Smooth muscle cell (in vitro differentiated cells): ENCODE data around the gene ARHGAP32. TPM values are rescaled to one million over a fixed set of nuclear protein-coding genes. Genes with fewer than 3 reads are reported as not detected.

Experiments used
- DNase-seq: peaks from one replicate; lab custom pipeline; 2025; ENCODE audit not compliant: unreplicated experiment; lab: John Stamatoyannopoulos, UW
- H2AFZ ChIP-seq: fragments of 200-600 bp; sonication (generic); 2 replicates; pipeline ENCODE4 v1.6.0; 2016; ENCODE audit warnings: antibody characterized with exemption, low read depth, mild to moderate bottlenecking
- H3F3A ChIP-seq: fragments of 200-600 bp; sonication (generic); 2 replicates; pipeline ENCODE4 v1.6.0; 2017; ENCODE audit warnings: antibody characterized with exemption, low read depth
- H3K27ac ChIP-seq: fragments of 200-600 bp; sonication (generic); 2 replicates; pipeline ENCODE4 v1.5.1; 2016; ENCODE audit warnings: low read depth, mild to moderate bottlenecking
- H3K27me3 ChIP-seq: fragments of 200-600 bp; sonication (generic); 2 replicates; pipeline ENCODE4 v1.6.1; 2016; ENCODE audit warnings: low read depth, mild to moderate bottlenecking
- H3K36me3 ChIP-seq: fragments of 200-600 bp; sonication (generic); 2 replicates; pipeline ENCODE4 v1.5.1; 2016; ENCODE audit warnings: low read depth
- H3K4me1 ChIP-seq: fragments of 200-600 bp; sonication (generic); 2 replicates; pipeline ENCODE4 v1.5.1; 2016; ENCODE audit warnings: low read depth
- H3K4me2 ChIP-seq: fragments of 200-600 bp; sonication (generic); 2 replicates; pipeline ENCODE4 v1.6.0; 2016; ENCODE audit warnings: mild to moderate bottlenecking
- H3K4me3 ChIP-seq: fragments of 200-600 bp; sonication (generic); 2 replicates; pipeline ENCODE4 v1.5.1; 2016; ENCODE audit warnings: mild to moderate bottlenecking
- H3K79me2 ChIP-seq: fragments of 200-600 bp; sonication (generic); 2 replicates; pipeline ENCODE4 v1.6.0; 2016; ENCODE audit warnings: low read depth, mild to moderate bottlenecking
- H3K9ac ChIP-seq: fragments of 200-600 bp; sonication (generic); 2 replicates; pipeline ENCODE4 v1.6.0; 2016; ENCODE audit warnings: low read depth
- H3K9me3 ChIP-seq: fragments of 200-600 bp; sonication (generic); replicated peaks from 2 replicates; pipeline ENCODE4 v1.5.1; 2016; ENCODE audit warnings: low read depth
- H4K20me1 ChIP-seq: fragments of 200-600 bp; sonication (generic); 2 replicates; pipeline ENCODE4 v1.6.0; 2016; ENCODE audit warnings: low read depth
- WGBS: methylation state at CpG from one replicate; pipeline ENCODE4 v1.1.7; 2016; ENCODE audit warnings: low lambda C conversion rate; 5-methylcytosine and 5-hydroxymethylcytosine counted together
- polyA plus RNA-seq: library from polyadenylated mRNA; unstranded; fragments of >200 nt; fragmentation: Nextera tagmentation; extraction: Ambion mirVana; gene quantifications from 2 replicates; pipeline ENCODE4 v1.2.1, GENCODE V29; 2016
- total RNA-seq: library from RNA; depleted of rRNA; stranded (reverse); fragments of >200 nt; gene quantifications from 2 replicates; pipeline ENCODE4 v1.2.3, GENCODE V29; 2014
- TF ChIP-seq, protein P1 (sequence below): fragments of 200-600 bp; sonication (generic); IDR thresholded peaks from 2 replicates; pipeline ENCODE4 v1.5.1; 2017; ENCODE audit warnings: borderline replicate concordance, mild to moderate bottlenecking, antibody characterized with exemption; ENCODE audit not compliant: insufficient read depth, poor library complexity, severe bottlenecking

Gene ARHGAP32
- total and polyA plus RNA-seq, 2 experiments from 2014 or later = 8.8 to 17.8 TPM

DNA sequence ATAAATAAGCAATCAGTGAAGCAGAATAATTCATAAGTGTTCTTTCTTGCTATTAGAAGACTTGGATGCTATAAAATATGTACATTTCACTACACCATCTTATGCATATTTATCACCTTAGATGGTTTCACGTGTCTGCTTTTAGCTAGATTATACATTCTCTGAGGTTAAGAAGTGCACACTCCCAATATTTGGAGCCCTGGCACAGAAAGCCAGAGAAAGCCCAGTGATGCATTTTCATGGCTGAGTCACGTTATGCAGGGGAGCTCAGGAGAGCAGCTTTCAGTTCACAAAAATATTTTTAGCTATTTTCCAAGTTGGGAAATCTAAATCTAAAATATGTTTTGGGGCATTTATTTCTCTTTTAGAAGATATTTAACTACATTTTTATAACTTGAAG, 244.4 kb downstream of the ARHGAP32 start:
- peaks cover 6% of the 10 kb centered on the region for H3K27me3 ChIP-seq
- no peak overlapping the region for H3K9ac ChIP-seq
- no peak overlapping the region for H3K4me3 ChIP-seq
- H3K79me2 ChIP-seq = no peaks in the 10 kb centered on the region
- TF ChIP-seq, protein P1, sequence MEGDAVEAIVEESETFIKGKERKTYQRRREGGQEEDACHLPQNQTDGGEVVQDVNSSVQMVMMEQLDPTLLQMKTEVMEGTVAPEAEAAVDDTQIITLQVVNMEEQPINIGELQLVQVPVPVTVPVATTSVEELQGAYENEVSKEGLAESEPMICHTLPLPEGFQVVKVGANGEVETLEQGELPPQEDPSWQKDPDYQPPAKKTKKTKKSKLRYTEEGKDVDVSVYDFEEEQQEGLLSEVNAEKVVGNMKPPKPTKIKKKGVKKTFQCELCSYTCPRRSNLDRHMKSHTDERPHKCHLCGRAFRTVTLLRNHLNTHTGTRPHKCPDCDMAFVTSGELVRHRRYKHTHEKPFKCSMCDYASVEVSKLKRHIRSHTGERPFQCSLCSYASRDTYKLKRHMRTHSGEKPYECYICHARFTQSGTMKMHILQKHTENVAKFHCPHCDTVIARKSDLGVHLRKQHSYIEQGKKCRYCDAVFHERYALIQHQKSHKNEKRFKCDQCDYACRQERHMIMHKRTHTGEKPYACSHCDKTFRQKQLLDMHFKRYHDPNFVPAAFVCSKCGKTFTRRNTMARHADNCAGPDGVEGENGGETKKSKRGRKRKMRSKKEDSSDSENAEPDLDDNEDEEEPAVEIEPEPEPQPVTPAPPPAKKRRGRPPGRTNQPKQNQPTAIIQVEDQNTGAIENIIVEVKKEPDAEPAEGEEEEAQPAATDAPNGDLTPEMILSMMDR = no peak
- no peak overlapping the region for H2AFZ ChIP-seq
- H3K4me2 ChIP-seq = no peak overlapping the region
- no peak overlapping the region for H3K27ac ChIP-seq
- H3K4me1 ChIP-seq = no peaks in the 10 kb centered on the region
- WGBS = 91% methylated on average over 2 of the region's 2 CpGs
- no peaks in the 10 kb centered on the region for H3K9me3 ChIP-seq
- H3F3A ChIP-seq = no peaks in the 10 kb centered on the region
- DNase-seq = no peak
- H3K36me3 ChIP-seq = no peaks in the 10 kb centered on the region
- no peaks in the 10 kb centered on the region for H4K20me1 ChIP-seq

DNA sequence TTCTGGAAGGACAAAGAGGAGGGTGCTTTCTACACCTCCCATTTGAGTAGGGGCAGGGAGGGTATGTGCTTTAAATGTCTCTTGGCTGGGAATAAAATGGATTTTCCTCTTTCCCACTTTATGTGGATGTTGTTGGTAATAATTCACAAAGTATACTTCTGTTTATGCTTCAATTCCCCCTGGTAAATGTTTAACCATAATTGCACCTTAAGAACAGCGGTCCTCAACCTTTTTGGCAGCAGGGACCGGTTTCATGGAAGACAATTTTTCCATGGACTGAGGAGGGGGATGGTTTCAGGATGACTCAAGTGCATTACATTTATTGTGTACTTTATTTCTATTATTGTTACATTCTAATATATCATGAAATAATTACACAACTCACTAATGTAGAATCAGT, 245.5 kb downstream of the ARHGAP32 start:
- H3K9ac ChIP-seq = no peak overlapping the region
- no peak for DNase-seq
- H2AFZ ChIP-seq = no peak overlapping the region
- H3F3A ChIP-seq = no peaks in the 10 kb centered on the region
- no peaks in the 10 kb centered on the region for H3K27me3 ChIP-seq
- no peaks in the 10 kb centered on the region for H3K4me1 ChIP-seq
- 100% methylated on average over 2 of the region's 2 CpGs for WGBS
- H3K36me3 ChIP-seq = no peaks in the 10 kb centered on the region
- TF ChIP-seq, protein P1 = no peak
- H3K9me3 ChIP-seq = no peaks in the 10 kb centered on the region
- no peak overlapping the region for H3K4me3 ChIP-seq
- no peak overlapping the region for H3K4me2 ChIP-seq
- H4K20me1 ChIP-seq = no peaks in the 10 kb centered on the region
- no peak overlapping the region for H3K27ac ChIP-seq
- no peaks in the 10 kb centered on the region for H3K79me2 ChIP-seq

DNA sequence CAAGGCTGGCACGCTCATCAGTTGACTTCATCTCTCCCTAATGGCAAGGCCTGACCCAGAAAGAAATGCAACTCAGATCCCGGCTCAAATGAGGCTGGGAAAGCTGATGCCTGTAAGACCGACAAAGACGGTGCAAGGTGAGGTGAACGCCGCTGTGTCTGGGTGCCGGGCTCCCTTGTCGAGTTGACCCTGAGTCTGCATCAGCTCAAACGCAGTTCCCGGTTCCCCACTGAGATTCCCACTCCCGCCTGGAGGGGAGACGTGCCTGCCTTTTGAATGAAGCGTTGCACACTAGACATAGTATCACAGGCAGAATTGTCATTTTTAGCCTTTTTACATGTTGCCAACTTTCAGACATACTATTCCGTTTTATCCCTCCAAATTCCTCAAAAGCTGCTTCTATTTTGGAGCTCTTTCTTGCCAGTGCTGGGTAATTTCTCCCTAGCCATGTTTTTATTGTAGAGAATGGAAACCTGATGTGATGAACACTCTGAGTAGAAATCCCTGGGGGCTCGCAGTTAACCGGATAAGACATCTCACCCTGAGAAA, 248.6 kb downstream of the ARHGAP32 start:
- Histone ChIP-seq H3F3A (no peaks in the 10 kb centered on the region), H2AFZ (no peak overlapping the region), H3K27ac (no peak overlapping the region), H4K20me1 (no peaks in the 10 kb centered on the region), H3K36me3 (no peaks in the 10 kb centered on the region), H3K4me3 (no peak overlapping the region), H3K4me2 (no peak overlapping the region), H3K9ac (no peak overlapping the region), H3K9me3 (no peaks in the 10 kb centered on the region), H3K4me1 (no peaks in the 10 kb centered on the region), H3K27me3 (no peaks in the 10 kb centered on the region), H3K79me2 (no peaks in the 10 kb centered on the region)
- DNase-seq = no peak
- TF ChIP-seq, protein P1 = no peak
- WGBS = 87% methylated on average over 16 of the region's 16 CpGs

DNA sequence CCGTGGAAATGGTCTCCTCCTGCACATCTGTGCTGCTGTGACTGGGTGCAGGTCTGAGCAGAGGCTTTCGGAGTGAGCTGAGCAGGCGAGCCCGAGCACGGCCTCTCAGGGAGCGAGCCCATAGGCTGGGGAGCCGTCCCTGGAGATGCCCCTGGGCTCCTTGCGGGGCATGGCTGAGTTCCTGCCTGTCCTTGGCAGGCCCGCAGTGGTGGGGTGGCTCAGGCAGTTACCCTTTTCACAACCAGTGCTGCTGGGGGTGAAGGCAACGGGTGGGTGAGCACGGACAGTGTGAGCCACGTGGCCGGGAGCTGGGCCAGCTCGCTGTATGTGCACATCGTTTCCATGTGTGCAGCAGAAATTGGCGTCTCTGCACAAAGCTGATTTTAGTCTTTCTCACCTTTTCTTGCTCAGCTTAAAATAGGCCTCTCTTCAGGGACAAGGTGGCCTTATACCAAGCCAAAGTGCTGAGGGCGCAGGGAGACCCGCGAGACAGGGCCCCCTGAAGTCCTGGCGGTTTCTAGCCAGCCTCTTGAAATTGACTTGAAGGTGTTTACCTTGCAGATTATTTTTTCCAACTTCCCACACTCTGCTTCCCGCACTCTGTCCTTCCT, 249.2 kb downstream of the ARHGAP32 start, which contains the start of gene TP53AIP1:
TSS of gene TP53AIP1 (minus strand) at position 55 of the 611 bp plus-strand sequence. CDS start 5,053 bp downstream, outside the sequence.
- no peaks in the 10 kb centered on the region for H3K79me2 ChIP-seq
- TF ChIP-seq, protein P1 = no peak
- no peak within 1 kb of the TSS for H3K4me3 ChIP-seq
- H3K4me2 ChIP-seq = no peak within 1 kb of the TSS
- no peak within 1 kb of the TSS for H2AFZ ChIP-seq
- H3K27ac ChIP-seq = no peak within 1 kb of the TSS
- DNase-seq = no peak
- H3K4me1 ChIP-seq = no peaks in the 10 kb centered on the region
- no peaks in the 10 kb centered on the region for H3F3A ChIP-seq
- H3K9me3 ChIP-seq = no peaks in the 10 kb centered on the region
- H4K20me1 ChIP-seq = no peaks in the 10 kb centered on the region
- H3K9ac ChIP-seq = no peak within 1 kb of the TSS
- H3K27me3 ChIP-seq = no peaks in the 10 kb centered on the region
- no peaks in the 10 kb centered on the region for H3K36me3 ChIP-seq
- WGBS = 87% methylated on average over 21 of the region's 21 CpGs
